Right kidney (tissue), 1 donor: ENCODE measurements around the gene MS4A4E.
"Not testable (repeated sequence)": the region's sequence is repeated elsewhere in the genome, so short reads cannot be mapped to it uniquely, and the experiment has no call there.

ENCODE experiments used
- DNase-seq: peaks from one replicate; pipeline ENCODE4 v3.0.0-alpha.2; 2016

MS4A4E gene

GRCh38 chr11:60221181-60221580 lies 21.8 kb downstream of the MS4A4E start:
- no peak for DNase-seq

DNA sequence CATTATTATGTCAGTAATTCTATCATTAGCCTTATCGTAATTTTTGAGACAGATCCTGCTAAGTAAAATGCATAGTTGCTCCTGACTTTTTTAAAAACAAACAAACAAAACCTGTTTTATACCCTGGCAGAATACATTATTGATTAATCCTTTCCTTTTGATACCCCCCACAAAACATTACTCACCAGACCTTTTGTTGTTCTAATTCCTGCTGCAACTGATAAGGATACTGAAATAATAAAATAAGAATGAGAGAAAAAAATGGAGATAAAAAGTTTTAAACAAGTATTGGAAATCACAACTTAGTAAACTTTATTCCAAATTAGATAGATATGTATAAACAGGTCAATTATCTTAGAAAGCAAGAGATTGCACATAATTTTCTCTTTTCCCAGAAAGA lies 28.6 kb downstream of the MS4A4E start:
- no peak for DNase-seq

DNA sequence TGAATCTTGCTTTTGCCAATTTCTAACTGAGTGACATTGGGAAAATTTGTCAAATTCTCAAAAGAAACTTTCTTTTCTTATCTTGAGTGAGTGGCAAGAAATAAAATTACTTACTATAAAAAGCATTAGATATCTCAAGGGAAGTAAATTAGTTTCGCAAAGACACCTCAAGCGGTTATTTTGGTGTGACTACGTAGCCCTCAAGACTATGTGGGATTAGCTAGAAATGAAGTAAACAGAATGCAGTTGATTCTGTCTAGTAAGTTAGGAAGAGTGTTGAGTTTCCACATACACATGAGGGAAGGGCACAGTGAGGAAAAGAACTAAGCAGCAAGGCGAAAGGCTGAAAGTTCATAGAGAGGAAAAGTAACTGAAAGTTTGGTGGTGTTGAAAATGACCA lies 31.7 kb downstream of the MS4A4E start:
- DNase-seq = no peak

DNA sequence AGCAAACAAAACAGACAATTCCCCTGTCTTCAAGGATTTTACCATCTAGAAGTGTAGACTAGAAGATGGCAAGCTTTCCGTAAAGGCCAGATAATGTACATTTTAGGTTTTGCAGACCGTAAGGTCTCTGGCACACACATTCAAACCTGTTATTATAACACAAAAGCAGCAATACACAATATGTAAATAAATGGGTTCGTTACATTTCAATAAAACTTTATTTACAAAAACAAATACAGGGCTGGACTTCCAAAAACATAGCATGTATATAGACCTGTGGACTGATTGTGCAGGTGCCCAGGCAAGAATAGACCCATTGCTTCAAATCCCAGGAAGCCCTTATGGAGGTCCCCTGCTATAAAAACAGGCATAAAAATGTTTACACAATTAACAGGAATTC lies 33.0 kb downstream of the MS4A4E start:
- DNase-seq = no peak

- DNase-seq = no peak
Observed at GRCh38 chr11:60208951-60209350, 34.0 kb downstream of the MS4A4E start.

GRCh38 chr11:60208146-60208895 lies 34.6 kb downstream of the MS4A4E start:
- DNase-seq = no peak

GRCh38 chr11:60206616-60207015 lies 36.3 kb downstream of the MS4A4E start:
- no peak for DNase-seq

DNA sequence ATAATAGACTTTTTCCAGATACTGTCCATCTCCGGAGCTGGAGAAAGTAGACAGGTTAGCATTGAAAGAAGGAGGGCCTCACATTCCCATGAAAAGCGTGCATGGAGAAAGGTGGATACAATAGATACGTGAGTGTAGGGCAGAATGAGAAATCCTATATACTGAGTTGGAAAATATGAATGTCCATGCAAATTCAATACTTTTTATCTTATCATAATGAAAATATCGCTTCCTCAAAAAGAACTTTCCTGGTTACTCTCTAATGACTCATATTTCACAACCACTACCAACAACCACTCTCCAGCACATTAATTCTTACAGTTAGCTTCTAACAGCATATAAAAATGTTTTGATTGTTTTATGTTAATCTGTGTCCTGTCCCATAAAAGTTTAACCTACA lies 38.0 kb downstream of the MS4A4E start:
- DNase-seq = no peak

GRCh38 chr11:60201334-60201733 lies 41.6 kb downstream of the MS4A4E start:
- not testable (repeated sequence) for DNase-seq

GRCh38 chr11:60197442-60197841 lies 45.5 kb downstream of the MS4A4E start:
- no peak for DNase-seq

DNA sequence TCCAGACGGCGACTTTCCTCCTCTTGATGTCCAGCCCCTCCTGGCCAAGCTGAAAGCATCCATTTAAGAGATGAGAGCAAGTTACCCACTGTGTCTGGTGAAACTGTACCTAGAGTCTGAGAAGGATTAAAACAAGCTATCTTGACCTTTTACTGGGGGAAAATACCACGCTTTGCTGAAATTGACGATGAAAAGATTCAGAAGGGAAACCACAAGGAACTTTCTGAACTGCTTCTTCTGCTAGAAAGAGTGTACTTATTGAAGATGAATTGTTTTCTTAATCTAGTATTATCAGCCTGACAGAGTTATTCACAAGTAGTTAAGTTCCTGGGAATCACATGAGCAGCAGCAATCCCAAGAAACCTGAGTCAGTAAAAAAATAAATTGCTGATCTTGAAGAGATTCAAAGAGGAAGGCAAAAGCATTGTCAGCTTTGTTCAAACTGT lies 47.0 kb downstream of the MS4A4E start:
- DNase-seq = no peak

- DNase-seq = no peak
Observed at GRCh38 chr11:60194511-60194910, 48.4 kb downstream of the MS4A4E start.

DNA sequence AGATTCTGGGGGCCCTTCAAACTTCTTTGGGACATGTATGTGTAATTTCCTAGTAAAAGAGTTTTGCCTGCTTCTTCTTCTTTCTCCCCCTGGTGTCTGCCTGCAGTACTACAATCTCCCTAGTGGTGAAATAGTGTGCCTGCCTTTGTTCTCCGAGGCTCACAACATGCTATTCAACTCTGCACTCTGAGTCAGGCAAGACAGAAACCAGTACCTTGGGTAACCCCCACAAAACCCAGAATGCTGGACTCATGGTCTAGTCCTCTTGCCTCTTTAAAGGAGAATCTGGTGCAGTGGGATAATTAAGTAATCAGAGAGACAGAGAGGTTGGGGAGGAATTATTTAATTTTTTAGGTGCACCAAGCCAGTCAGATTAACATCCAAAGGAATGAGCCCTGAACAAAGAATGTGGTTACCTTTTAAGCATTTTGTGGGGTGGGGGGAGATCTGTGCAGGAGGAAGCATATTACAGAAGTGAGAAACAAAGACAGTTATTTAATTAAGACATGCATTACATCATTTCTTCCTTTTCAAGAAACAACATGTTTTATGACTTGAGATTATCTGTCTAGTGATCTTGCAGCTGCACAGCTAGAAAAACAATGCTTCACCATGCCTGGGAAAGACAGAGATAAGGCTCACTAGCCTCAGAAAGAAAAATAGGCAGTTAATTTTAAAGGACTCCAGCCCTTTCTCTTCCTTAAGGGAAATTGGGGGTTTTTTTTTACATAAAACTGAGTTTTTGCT lies 49.1 kb downstream of the MS4A4E start:
- peak; percentile 8 for DNase-seq

GRCh38 chr11:60192564-60192963 lies 50.4 kb downstream of the MS4A4E start:
- DNase-seq = not testable (repeated sequence)

DNA sequence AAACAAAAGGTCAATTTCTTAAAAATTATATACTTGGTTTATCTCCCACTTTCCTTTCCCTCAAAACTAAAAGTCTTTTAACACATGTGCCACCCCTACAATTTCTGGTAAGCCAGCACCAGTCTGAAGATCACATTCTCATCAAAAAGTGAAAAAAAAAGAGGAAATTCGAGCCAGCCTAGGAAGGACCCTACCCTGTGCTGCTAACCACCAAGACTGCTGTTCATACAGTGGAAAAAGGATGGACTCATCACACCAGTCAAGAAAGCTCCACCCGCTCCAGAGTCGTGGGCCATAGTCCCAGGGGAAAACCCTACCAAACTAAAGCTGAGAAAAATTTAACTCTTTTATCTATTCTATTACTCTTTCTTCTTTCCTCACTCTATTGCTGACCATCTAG lies 54.5 kb downstream of the MS4A4E start:
- not testable (repeated sequence) for DNase-seq

DNA sequence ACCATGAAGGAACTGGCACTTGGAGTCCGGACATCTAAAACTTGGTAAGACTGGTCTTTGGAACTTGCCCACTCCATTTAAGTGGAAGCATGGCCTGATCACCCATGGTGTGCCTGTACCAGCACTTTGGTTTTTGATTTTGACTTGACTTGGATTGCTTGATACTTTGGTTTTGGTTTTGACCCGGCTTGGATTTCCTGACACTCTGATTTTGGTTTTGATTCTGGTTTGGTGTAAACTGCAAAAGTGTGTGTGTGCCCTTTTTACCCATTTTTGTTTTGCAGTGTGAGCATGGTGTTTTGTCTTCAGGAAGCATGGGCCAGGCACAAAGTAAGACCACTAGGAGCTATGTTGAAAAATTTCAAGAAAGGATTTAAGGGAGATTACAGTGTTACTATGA lies 56.8 kb downstream of the MS4A4E start:
- DNase-seq = not testable (repeated sequence)

DNA sequence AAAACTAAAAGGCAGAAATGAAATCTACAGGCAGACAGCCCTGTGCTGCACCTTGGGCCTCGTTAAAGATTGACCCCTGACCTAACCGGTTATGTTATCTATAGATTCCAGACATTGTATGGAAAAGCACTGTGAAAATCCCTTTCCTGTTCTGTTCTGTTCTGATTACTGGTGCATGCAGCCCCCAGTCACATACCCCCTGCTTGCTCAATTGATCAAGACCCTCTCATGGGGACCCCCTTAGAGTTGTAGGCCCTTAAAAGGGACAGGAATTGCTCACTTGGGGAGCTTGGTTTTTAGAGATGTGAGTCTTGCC lies 57.5 kb downstream of the MS4A4E start:
- not testable (repeated sequence) for DNase-seq

- DNase-seq = no peak
Observed at GRCh38 chr11:60184824-60185511, 58.0 kb downstream of the MS4A4E start.

DNA sequence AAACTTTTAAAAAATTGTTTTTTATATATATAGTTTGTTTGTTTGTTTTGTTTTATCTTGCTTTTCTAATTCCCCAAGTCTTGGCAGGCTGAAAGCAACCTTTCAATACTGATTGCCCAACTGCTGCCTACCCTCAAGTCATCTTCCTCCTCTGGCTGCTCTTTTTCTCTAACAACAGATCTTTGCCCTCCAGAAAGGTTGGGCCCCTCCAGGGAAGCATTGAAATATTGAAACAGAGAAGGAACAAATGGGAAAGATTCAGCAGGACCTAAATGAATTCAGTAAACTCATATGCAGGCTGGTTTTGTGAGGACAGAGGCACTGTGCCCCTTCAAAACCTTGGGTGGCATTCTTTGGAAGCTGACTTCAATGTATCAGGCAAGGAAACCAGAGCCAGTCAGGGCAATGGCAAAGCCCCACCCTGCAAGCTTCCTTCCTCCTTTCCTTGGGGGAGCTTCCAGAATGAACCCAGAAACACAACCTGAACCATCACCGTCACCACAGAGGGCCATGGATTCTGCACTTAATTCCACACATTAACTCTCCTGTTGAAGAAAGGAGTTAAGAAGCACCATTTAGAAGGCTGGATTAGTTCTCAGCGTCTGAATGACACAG lies 59.2 kb downstream of the MS4A4E start:
- DNase-seq = no peak

GRCh38 chr11:60182541-60183330 lies 60.2 kb downstream of the MS4A4E start, which contains the start of gene MS4A6A:
Gene MS4A6A (minus strand): TSS chr11:60183083. CDS start chr11:60181727, 1,356 bp downstream.
- DNase-seq = no peak

GRCh38 chr11:60175860-60176275 lies 67.1 kb downstream of the MS4A4E start:
- DNase-seq = no peak

DNA sequence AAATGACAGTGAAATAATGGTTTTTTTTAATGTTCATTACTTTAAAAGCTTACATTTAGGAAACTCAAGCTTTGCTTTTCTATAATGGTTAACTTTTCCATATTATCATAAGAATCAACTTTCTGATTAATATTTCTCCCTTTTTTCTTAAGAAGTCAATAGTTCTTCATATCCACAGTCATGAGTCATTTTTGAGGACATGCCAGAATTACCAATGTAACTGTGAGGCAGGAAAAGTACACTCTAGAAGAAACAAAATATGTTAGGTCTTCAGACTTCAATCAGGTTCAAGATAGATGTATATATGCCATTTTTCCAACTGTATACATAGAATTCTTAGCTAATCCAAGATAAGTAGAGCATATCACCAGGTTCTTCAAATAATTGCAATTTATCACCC lies 70.9 kb downstream of the MS4A4E start:
- DNase-seq = no peak
